GM21619 (cell line): ENCODE results near the gene SAMD8.
"Not testable (repeated sequence)": the region's sequence is repeated elsewhere in the genome, so short reads cannot be mapped to it uniquely, and the experiment has no call there.

Experiments
- ATAC-seq: cut with Tn5 transposase; IDR thresholded peaks from one replicate; pipeline ENCODE4 v1.9.1; 2021; ENCODE audit not compliant: unreplicated experiment

SAMD8 gene

DNA sequence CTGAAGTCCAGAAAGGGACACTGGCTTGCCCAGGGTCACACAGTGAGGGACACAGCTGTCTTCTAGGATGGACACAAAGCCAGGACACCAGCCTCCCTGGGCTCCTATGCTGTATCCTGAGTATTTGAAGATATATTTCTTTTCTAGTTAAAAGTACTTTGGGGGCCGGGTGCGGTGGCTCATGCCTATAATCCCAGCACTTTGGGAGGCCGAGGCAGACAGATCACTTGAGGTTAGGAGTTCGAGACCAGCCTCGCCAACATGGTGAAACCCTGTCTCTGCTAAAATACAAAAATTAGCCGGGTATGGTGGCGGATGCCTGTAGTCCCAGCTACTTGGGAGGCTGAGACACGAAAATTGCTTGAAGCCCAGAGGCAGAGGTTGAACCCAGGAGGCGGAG is 4.6 kb upstream of the SAMD8 start:
- ATAC-seq: not testable (repeated sequence)

- ATAC-seq: no peak
Measured at GRCh38 chr10:75107756-75108683, 3.4 kb upstream of the SAMD8 start.

DNA sequence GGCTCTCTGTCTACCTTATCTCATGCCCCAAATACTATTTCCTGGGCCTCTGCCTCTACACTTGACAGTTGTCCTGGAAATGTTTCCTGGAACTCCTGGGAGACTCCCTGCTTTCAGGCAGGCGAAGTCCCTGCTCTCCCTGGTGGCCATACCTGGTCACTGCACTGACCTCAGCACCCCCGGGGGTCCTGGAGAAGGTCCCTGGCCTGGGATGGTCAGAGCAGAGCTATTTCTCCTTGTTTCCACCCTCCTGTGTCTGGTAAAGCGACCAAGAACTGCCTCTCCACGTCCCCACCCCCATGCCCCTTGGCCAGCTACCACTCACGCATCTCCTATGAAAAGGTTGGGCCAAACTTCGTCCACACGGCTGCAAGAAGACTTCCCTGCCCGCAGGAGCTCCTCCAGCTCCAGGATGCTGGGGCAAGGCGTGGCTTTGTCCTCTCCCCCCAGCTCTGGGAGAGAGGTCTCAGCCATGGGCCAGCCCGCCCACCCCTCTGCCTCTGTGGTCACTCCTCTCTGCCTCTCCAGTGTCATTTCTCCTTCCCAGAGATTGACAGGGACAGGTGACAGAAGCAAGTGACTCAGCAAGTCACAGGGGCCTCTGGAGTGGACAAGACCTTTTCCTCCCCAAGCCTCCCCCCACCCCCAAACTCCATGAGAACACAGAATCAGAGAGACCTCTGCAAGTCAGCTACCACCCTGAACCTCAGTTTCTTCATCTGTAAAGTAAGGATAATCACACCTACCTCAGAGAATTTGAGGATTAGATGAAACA is 2.6 kb upstream of the SAMD8 start:
- no peak for ATAC-seq

GRCh38 chr10:75109459-75109778 is 2.0 kb upstream of the SAMD8 start:
- no peak for ATAC-seq

- no peak for ATAC-seq
Measured at GRCh38 chr10:75110006-75110632, 1.3 kb upstream of the SAMD8 start.

DNA sequence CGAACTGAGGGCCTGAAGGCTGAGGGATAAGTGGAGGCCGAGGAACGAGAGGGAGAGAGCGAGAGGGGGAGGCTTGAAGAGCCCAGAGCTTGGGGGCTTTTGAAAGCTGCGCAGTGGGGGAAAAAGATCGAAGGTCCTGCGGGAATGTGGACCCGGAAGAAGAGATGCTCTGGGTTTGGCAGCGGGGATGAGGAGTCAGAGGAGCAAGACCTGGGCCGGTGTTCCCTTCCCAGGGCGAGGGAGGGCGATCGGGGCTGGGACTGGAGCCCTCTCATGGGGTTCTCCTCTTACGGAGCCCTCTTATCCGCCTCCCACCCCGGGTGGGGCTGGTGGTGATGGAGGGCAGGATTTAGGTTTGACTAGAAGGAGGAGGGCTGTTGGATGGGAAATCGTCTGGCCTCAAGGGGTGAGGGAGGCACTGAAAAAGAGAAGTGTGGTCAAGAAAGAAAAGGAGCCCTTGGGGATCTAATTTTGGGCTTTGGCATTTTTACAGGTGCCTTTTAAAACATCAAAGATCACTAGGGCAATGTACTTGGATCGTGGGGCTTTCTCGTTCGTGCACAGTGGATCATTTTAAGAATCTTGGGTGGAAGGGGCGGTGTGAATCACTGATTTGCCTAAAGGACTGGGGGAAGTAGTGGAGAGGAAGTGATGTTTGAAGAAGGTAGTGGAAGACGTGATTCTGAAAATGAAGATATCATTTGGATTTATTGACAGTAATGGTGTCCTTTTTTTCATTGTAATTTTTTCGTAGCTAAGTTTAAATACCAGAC is 637 bp downstream of the SAMD8 start:
- peak; percentile 30 for ATAC-seq

DNA sequence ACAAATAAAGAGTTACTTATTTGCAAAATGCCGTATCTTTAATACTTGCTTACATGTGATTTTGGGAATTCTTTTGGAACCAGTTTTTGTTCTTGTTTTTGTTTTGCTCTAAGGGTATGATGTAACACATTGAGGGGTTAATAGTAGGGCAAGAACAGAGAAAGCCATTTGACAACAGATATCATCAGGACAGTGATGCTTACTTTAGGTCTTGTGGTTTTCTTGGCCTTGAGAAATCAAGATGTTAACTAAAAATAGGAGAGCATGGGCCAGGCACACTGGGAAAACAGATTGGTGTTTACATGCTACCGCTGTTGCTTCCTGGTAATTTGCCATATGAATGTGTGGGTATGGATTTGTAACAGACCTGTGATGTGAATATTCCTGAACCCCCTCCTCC is 3.7 kb downstream of the SAMD8 start:
- ATAC-seq: no peak

DNA sequence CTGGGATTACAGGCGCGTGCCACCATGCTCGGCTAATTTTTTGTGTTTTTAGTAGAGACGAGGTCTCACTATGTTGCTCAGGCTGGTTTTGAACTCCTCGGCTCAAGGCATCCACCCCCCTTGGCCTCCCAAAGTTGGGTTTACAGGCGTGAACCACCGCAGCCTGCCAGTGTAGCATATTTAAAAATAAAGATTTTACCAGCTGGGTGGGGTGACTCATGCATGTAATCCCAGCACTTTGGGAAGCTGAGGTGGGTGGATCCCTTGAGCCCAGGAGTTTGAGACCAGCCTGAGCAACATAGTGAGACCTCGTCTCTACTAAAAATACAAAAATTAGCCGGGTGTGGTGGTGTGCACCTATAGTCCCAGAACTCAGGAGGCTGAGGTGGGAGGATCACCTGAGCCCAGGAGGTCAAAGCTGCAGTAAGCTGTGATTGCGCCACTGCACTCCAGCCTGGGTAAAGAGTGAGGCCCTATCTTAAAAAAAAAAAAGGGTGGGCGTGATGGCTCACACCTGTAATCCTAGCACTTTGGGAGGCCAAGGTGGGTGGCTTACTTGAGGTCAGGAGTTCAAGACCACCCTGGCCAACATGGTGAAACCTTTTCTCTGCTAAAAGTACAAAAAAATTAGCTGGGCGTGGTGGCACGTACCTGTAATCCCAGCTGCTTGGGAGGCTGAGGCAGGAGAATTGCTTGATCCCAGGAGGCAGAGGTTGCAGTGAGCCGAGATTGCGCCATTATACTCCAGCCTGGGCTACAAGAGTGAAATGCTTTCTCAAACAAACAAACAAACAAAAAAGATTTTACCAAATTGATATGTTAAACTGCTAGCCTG is 5.7 kb downstream of the SAMD8 start:
- ATAC-seq: not testable (repeated sequence)

DNA sequence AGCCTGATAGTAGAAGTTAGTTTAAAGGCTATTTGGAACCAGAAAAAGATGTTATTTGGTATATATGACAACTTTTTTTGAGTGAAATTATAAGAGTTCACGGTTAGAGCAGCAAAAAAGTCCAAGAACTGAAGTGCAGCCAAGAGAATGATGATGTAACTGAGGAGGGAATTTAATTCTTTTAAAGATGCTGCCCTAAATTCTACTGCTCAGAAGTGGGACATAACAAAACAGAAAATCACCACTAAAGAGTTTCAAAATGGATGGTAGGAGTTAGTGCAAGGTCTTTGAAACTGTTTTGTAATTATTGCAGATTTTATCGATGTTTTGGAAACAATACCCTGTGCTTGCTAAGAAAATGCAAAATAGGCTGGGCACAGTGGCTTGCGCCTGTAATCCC is 6.5 kb downstream of the SAMD8 start:
- ATAC-seq: no peak

DNA sequence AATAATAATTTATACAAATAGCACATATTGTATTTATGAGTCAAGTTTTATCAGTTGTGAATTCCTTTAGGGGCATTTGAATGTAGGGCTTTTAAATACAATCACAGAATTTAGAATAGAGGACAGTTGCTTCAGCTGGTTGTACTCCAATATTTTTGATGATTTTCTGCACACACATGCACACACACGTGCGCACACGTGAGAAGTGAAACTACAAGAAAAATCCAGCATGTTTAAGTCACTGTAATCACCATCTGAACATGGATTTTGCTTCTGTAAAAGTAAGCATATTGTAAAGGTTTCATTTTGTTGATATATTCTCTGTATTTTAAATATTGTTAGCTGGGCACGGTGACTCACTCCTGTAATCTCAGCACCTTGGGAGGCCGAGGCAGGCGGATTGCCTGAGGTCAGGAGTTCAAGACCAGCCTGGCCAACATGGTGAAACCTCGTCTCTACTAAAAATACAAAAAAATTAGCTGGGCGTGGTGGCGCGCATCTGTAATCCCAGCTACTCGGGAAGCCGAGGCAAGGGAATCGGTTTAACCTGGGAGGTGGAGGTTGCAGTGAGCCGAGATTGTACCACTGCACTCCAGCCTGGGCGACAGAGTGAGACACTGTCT is 8.1 kb downstream of the SAMD8 start:
- ATAC-seq: not testable (repeated sequence)

DNA sequence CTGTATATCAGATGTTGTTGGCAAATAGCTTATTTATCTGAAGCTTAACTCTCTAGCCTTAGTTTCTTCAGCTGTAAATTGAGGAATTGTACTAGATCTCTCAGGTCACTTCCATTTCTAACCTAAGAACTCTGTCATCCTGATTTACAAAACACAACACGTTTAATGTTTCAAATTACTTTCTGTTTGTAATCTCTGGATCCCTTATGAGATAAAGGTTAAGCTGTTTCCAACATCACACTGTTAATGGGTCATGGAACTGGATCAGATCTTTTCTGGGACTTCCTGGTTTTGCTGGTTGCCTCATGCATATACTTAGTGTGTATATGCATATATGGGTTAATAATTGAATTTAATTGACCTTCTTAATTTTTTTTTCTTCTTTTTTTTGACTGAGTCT is 9.9 kb downstream of the SAMD8 start:
- no peak for ATAC-seq

GRCh38 chr10:75122505-75122904 is 11.0 kb downstream of the SAMD8 start:
- ATAC-seq: no peak

DNA sequence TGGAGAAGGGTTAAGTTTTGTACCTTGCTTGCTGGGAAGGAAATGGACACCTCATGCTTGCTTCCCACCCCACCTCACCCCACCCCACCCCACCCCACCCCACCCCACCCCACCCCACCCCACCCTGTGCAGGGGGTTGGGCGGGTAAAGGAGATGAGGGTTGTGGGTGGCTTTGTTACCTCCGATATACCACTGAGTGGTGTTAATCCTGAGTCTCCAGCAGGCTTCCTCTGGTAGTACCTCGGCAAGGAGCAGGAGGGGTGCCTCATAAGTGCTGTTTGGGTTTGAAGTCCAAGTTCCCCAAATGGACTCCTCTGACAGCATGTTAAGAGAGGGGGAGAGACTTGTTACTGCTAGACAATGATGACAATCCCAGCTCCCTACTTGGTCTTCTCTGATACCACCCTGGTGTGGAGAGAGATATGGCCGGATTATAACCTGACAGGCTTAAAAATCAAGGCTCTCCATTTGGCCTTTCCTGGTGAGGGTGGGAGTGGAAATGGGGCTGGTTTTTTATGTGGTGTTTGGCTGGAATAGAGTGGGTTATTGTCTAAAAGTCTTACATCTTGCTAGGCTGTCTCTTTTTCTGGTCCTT is 11.7 kb downstream of the SAMD8 start:
- ATAC-seq: no peak

DNA sequence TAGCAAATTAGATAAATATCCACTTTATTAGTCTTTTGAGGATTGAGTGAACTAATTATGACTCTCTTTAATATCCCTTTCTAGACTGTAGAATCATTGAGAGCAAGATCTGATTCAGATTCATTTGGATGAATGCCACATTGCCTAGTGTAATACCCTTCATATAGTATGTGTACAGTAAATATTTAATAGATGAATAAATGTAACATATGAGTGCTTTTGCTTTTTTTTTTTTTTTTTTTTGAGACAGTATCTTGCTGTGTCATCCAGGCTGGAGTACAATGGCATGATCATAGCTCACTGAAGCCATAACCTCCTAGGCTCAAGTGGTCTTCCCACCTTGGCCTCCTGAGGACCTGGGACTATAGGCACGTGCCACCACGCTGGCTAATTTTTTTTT is 14.8 kb downstream of the SAMD8 start:
- no peak for ATAC-seq

- no peak for ATAC-seq
Measured at GRCh38 chr10:75127471-75127870, 16.0 kb downstream of the SAMD8 start.

DNA sequence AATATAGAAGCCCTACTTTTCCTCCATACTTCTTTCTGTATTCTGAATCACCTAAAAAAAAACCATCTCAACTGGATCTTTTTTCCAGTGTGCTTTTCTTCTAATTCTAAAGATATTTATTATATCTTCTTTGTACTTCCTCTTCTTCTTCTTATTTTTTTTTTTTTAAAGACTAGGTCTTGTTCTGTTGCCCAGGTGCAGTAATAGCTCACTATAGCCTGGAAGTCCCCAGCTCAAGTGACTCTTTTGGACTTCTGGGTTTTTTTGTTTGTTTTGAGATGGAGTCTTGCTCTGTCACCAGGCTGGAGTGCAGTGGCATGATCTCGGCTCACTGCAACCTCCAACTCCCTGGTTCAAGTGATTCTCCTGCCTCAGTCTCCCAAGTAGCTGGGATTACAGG is 17.5 kb downstream of the SAMD8 start:
- not testable (repeated sequence) for ATAC-seq

DNA sequence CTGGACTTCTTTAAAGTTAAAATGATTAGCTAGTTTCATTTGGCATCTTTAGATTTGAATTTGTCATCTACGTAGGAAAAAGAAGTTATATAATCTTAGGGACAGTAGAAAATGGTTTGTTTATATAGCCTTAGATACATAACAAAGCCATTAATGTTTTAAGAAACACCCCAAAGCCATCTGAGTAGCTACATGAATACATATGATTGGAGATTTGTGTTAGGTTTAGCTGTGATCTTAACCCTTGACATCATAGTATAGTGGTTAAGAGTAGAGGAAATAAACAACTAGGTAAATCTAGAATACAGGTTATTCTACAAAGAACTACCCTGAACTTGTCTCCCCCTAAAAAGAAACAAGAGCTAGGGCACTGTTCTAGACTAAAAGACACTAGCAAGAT is 18.1 kb downstream of the SAMD8 start:
- no peak for ATAC-seq

GRCh38 chr10:75133701-75134100 is 22.2 kb downstream of the SAMD8 start:
- not testable (repeated sequence) for ATAC-seq

DNA sequence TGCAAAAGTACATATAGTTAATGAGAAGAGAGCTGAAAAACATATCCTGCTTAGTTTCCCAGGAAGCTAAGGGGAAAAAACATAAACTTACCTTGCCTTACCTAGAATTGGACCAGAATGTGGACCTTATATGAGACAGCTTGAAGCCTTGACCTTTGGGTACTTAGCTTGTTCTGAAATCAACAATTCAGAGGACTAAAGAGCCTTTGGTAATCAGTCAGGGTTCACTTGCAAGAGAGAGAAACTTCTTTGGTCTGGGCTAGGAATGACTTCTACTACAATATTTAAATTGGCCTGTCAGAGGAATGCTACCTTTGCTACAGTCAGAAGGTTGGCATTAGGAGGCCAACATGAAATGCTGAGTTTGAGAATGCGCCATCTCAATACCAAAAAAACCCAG is 24.9 kb downstream of the SAMD8 start:
- ATAC-seq: no peak
